ENCODE results near the gene ATRAID. TPM values are rescaled to one million over a fixed set of nuclear protein-coding genes. Genes with fewer than 3 reads are reported as not detected.
A peak's percentile ranks its signal among the peaks of the same experiment; 100 is the strongest.

The ATRAID gene
- total and polyA plus RNA-seq, 4 donors, result 44.9 to 77.5 (median 48.9) TPM

DNA sequence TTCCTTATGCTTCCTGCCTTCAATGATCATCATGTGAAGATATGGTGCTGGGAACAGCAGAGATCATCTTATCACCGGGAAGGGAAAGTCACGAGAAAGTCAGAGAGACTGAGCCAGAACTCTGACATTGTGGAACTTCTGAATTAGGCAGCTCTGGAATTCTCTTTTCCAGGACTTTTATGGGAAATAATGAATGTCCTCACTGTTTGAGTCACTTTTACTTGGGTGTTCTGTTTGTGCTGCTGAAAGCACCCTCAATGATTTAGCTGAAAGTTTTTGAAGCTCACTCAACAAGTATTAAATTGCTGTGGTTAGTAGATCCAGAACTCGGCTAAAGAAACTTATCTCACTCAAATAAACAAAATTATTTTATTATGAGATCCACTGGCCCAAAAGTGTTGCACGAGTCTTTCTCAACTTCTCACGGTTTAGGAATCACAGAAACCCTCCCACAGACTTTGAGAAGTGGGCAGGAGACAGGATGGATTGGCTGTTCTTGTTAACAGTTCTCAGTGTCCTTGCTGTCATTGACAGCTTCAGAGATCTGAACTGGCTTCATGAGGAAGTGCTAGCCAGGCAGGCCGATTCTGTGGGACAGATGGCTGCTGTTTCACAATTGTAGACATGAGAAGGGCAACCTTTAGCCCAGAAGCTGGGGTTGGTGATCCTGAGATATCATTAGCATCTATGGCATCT, 26.4 kb upstream of the ATRAID start:
- Histone ChIP-seq H3K4me1 (ENCODE audit: control insufficient read depth in 4 of 4, insufficient read depth in 4 of 4, low read length in 3 of 4) (peaks cover 6 to 33% (median 17%) of the 10 kb centered on the region in 4 donors), H3K4me3 (ENCODE audit: low read depth in 1 of 3, low read length in 3 of 3) (no peak overlapping the region), H3K9me3 (ENCODE audit: control insufficient read depth in 4 of 4, low read length in 3 of 4) (no peaks in the 10 kb centered on the region), H3K27me3 (ENCODE audit: control insufficient read depth in 4 of 4, insufficient read depth in 4 of 4, low read length in 3 of 4) (no peaks in the 10 kb centered on the region), H3K9ac (ENCODE audit: low read depth in 1 of 2, low read length in 2 of 2) (peak overlapping the region in 1 of 2 donors; percentile 62), H3K27ac (ENCODE audit: low read depth in 1 of 2, low read length in 2 of 2) (peak overlapping the region; percentile 81 to 96), H3K36me3 (ENCODE audit: control insufficient read depth in 4 of 4, insufficient read depth in 3 of 4, low read depth in 1 of 4, low read length in 3 of 4) (no peaks in the 10 kb centered on the region)
- peak; percentile 97 for TF ChIP-seq SP1 (IDR thresholded peaks at IDR 0.05)
- TF ChIP-seq, protein P1, sequence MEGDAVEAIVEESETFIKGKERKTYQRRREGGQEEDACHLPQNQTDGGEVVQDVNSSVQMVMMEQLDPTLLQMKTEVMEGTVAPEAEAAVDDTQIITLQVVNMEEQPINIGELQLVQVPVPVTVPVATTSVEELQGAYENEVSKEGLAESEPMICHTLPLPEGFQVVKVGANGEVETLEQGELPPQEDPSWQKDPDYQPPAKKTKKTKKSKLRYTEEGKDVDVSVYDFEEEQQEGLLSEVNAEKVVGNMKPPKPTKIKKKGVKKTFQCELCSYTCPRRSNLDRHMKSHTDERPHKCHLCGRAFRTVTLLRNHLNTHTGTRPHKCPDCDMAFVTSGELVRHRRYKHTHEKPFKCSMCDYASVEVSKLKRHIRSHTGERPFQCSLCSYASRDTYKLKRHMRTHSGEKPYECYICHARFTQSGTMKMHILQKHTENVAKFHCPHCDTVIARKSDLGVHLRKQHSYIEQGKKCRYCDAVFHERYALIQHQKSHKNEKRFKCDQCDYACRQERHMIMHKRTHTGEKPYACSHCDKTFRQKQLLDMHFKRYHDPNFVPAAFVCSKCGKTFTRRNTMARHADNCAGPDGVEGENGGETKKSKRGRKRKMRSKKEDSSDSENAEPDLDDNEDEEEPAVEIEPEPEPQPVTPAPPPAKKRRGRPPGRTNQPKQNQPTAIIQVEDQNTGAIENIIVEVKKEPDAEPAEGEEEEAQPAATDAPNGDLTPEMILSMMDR (IDR thresholded peaks at IDR 0.05; ENCODE audit: low read depth, low read length, missing input control), result no peak
- TF ChIP-seq FOXA2 (IDR thresholded peaks at IDR 0.05), result peak; percentile 53
- peak; percentile 89 for TF ChIP-seq YY1 (IDR thresholded peaks at IDR 0.05)
- peak; percentile 47 to 51 for TF ChIP-seq JUND (IDR thresholded peaks at IDR 0.05)
- peak; percentile 96 to 97 for TF ChIP-seq RXRA (IDR thresholded peaks at IDR 0.05)
- TF ChIP-seq, protein P2, sequence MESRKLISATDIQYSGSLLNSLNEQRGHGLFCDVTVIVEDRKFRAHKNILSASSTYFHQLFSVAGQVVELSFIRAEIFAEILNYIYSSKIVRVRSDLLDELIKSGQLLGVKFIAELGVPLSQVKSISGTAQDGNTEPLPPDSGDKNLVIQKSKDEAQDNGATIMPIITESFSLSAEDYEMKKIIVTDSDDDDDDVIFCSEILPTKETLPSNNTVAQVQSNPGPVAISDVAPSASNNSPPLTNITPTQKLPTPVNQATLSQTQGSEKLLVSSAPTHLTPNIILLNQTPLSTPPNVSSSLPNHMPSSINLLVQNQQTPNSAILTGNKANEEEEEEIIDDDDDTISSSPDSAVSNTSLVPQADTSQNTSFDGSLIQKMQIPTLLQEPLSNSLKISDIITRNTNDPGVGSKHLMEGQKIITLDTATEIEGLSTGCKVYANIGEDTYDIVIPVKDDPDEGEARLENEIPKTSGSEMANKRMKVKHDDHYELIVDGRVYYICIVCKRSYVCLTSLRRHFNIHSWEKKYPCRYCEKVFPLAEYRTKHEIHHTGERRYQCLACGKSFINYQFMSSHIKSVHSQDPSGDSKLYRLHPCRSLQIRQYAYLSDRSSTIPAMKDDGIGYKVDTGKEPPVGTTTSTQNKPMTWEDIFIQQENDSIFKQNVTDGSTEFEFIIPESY (IDR thresholded peaks at IDR 0.05), result peak; percentile 69
- TF ChIP-seq HNF4G (IDR thresholded peaks at IDR 0.05), result no peak
- TF ChIP-seq, protein P3, sequence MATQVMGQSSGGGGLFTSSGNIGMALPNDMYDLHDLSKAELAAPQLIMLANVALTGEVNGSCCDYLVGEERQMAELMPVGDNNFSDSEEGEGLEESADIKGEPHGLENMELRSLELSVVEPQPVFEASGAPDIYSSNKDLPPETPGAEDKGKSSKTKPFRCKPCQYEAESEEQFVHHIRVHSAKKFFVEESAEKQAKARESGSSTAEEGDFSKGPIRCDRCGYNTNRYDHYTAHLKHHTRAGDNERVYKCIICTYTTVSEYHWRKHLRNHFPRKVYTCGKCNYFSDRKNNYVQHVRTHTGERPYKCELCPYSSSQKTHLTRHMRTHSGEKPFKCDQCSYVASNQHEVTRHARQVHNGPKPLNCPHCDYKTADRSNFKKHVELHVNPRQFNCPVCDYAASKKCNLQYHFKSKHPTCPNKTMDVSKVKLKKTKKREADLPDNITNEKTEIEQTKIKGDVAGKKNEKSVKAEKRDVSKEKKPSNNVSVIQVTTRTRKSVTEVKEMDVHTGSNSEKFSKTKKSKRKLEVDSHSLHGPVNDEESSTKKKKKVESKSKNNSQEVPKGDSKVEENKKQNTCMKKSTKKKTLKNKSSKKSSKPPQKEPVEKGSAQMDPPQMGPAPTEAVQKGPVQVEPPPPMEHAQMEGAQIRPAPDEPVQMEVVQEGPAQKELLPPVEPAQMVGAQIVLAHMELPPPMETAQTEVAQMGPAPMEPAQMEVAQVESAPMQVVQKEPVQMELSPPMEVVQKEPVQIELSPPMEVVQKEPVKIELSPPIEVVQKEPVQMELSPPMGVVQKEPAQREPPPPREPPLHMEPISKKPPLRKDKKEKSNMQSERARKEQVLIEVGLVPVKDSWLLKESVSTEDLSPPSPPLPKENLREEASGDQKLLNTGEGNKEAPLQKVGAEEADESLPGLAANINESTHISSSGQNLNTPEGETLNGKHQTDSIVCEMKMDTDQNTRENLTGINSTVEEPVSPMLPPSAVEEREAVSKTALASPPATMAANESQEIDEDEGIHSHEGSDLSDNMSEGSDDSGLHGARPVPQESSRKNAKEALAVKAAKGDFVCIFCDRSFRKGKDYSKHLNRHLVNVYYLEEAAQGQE (IDR thresholded peaks at IDR 0.05), result peak; percentile 63
- TF ChIP-seq GABPA (IDR thresholded peaks at IDR 0.05 in 1 of 2, conservative IDR thresholded peaks at IDR 0.05 in 1 of 2), result peak in 1 of 2 donors; percentile 19
- TF ChIP-seq HNF4A (conservative IDR thresholded peaks at IDR 0.05), result peak; percentile 73 to 78
- TF ChIP-seq, protein P4, sequence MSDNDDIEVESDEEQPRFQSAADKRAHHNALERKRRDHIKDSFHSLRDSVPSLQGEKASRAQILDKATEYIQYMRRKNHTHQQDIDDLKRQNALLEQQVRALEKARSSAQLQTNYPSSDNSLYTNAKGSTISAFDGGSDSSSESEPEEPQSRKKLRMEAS (IDR thresholded peaks at IDR 0.05), result peak; percentile 74
- peak; percentile 64 for TF ChIP-seq NR2F2 (IDR thresholded peaks at IDR 0.05)
- peak in 1 of 2 donors; percentile 58 for TF ChIP-seq EGR1 (IDR thresholded peaks at IDR 0.05; ENCODE audit: low read depth in 2 of 2)
- TF ChIP-seq FOXA1 (IDR thresholded peaks at IDR 0.05), result peak; percentile 21
- peak; percentile 46 to 48 for TF ChIP-seq RAD21 (IDR thresholded peaks at IDR 0.05)
- peak; percentile 41 for TF ChIP-seq TAF1 (conservative IDR thresholded peaks at IDR 0.05)
- TF ChIP-seq, protein P5, sequence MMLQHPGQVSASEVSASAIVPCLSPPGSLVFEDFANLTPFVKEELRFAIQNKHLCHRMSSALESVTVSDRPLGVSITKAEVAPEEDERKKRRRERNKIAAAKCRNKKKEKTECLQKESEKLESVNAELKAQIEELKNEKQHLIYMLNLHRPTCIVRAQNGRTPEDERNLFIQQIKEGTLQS (IDR thresholded peaks at IDR 0.05), result peak; percentile 32
- 22% methylated on average over 6 of the region's 6 CpGs for WGBS
- DNase-seq (ENCODE audit: low spot score), result no peak
